WI38 (cell line): Measurements from ENCODE around the gene TCERG1L.

Experiments used
- H3K4me3 ChIP-seq: 2 replicates; pipeline ENCODE4 v1.5.1; 2011; ENCODE audit warnings: low read depth, mild to moderate bottlenecking, control low read depth, low read length
- CTCF ChIP-seq: IDR thresholded peaks from 2 replicates; pipeline ENCODE4 v1.5.1; 2012; ENCODE audit warnings: low read depth, mild to moderate bottlenecking, control low read depth, low read length

The TCERG1L gene

GRCh38 chr10:131214521-131215244 lies 96.8 kb downstream of the TCERG1L start:
- no peak overlapping the region for H3K4me3 ChIP-seq
- TF ChIP-seq CTCF = no peak

DNA sequence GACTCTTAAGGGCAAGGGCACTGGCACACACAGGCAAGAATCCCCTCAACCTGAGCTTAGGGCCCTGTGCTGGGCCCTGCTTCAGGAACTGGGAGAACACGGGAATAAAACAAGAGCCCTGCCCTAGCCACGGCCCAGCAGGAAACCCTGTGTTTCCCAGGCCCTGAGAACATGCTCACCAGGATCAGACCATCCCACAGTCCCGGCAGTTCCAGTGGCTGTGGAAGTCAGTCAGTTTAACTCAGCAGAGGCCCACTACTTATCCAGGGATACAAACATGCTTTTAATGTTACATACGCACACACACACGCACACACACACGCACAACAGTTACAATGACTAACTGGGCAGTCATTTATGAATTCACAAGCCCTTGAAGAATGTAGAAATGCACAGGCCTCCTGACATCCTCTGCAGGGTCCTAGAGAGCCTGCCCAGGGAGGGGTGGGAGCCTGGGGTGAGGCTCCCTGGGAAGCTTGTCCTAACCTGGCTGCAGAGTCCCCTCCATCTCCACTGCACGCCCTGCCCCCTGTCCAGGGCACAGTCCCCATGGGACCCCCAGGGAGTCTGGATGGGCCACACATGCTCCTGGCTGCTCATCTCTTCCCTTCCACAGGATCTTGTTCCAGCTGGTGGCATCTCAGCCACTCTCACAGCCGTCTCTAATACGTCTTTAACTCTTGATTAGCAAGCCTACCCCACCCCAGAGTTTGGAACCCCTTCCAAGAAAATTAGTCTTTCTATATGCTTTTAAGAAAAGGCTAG lies 97.6 kb downstream of the TCERG1L start:
- TF ChIP-seq CTCF = no peak
- no peak overlapping the region for H3K4me3 ChIP-seq

DNA sequence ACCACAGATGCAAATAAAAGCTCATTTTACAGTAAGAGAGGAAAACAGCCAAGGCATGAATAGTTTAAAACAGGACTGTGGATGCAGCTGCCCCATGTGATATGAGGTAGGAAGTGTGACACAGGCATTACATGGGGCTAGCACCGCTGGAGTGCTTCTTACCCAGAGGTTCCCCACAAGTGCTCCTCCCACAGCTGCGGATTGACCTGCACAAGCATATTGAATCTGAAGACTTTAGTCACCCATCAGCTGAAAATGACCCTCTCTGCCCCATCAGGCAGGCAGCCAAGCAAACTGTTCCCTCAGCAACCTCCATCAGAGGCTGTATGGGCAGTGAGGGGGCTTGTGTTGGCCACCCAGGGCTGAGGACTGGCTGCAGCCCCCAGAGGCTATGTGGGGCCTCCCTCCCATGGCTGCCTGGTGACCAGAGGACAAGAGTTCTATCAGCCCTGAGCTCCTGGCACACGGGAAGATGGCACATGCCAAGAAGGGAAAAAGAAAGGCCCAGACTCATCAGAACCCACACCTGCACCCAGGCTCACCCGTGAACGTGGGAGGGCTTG lies 98.7 kb downstream of the TCERG1L start:
- no peak for TF ChIP-seq CTCF
- H3K4me3 ChIP-seq = no peak overlapping the region

DNA sequence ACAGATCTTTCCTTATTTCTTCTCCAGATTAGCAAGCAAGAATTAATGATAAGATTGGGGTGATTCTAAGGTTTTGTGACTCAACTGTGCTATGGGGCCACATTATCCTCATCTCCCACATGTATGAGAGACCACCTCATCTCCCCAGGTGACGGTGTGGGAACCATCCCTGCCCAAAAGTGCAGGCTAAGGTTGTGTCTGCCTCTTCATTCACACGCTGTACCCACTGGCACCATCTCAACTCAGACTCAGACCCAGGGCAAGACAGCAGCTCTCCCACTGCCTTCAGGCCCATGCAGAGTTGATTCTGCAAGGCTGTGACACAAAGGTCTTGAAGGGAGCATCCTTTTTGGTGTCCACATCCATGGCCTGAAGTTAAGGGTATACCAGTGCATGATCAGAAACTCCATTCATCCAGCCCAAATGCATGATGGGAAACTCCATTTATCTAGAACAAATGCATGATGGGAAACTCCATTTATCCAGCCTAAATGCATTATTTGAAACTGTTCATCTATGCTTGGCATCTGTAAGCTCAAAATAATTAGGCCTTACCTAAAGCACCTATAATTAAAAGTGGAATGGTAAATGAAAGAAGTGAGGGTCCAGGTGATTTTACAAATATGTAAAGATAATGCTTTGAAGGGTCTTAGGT lies 99.4 kb downstream of the TCERG1L start:
- TF ChIP-seq CTCF = no peak

GRCh38 chr10:131211559-131211958 lies 100.0 kb downstream of the TCERG1L start:
- no peak for TF ChIP-seq CTCF
- no peak overlapping the region for H3K4me3 ChIP-seq

More for the DNA sequence above, 99.4 kb downstream of the TCERG1L start:
- H3K4me3 ChIP-seq = no peak overlapping the region

DNA sequence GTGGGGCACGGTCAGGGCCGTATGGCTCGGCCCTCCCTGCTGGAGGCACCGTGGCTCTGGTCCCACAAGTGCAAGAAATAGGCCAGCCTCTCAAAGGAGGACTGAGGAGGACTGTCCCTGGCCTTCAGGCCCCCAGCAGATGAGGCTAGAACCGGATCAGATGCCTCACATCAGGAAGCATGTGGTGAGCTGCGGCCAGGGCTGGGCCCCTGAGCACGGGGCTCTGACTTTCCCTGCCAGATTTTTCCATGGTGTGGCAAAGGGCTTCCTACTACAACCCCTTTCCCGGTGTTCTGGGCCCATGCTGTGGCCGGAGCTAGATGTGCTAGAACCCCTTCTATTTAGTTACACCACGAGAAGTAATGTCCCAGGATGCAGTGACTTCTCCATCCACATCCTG lies 100.4 kb downstream of the TCERG1L start:
- no peak overlapping the region for H3K4me3 ChIP-seq
- TF ChIP-seq CTCF = no peak
